Activated CD4-positive, alpha-beta memory T cell treated with anti-CD3 and anti-CD28 coated beads for 36 hours (primary cell): ENCODE results near the gene DENND6B. TPM values are rescaled to one million over a fixed set of nuclear protein-coding genes. Genes with fewer than 3 reads are reported as not detected.

Source experiments
- CTCF ChIA-PET: fragments of 350-600 bp; sonication (Branson Sonifier 250); formaldehyde crosslinking; loops from one replicate; lab custom pipeline; 2021; ENCODE audit warnings: antibody characterized with exemption, inconsistent platforms; lab: Charles Lee
- POLR2A ChIA-PET: fragments of 350-600 bp; sonication (Branson Sonifier 250); formaldehyde crosslinking; loops from one replicate; lab custom pipeline; 2021; ENCODE audit warnings: antibody characterized with exemption; lab: Charles Lee
- DNase-seq: peaks from one replicate; pipeline ENCODE4 v3.0.0-alpha.2; 2020
- H3K27ac Mint-ChIP-seq: one replicate; pipeline ENCODE4 v1.8.0; 2021; ENCODE audit warnings: mixed read lengths
- H3K27me3 Mint-ChIP-seq: one replicate; pipeline ENCODE4 v1.8.0; 2021; ENCODE audit warnings: mixed read lengths
- H3K36me3 Mint-ChIP-seq: one replicate; pipeline ENCODE4 v1.8.0; 2021; ENCODE audit warnings: mixed read lengths
- H3K4me1 Mint-ChIP-seq: one replicate; pipeline ENCODE4 v1.8.0; 2021; ENCODE audit warnings: low read depth, mixed read lengths
- H3K4me3 Mint-ChIP-seq: one replicate; pipeline ENCODE4 v1.8.0; 2021; ENCODE audit warnings: mild to moderate bottlenecking, mixed read lengths
- H3K9me3 Mint-ChIP-seq: one replicate; pipeline ENCODE4 v1.8.0; 2021; ENCODE audit warnings: mixed read lengths
- intact Hi-C: fragments of 100-400 bp; cut with micrococcal nuclease; formaldehyde crosslinking; loops from one replicate; pipeline ENCODE4 v1.15.1; 2023
- total RNA-seq, 2 experiments: library from RNA; stranded (reverse); gene quantifications; one replicate each; pipeline ENCODE4 v1.2.3, GENCODE V29; 2021

DENND6B gene
- total RNA-seq, 2 experiments from 2014 or later, result 3.5 to 3.6 TPM

GRCh38 chr22:50286701-50287318, 40.0 kb downstream of the DENND6B start:
- Mint-ChIP-seq H3K4me3 (no peak overlapping the region), H3K27ac (no peak overlapping the region), H3K4me1 (no peaks in the 10 kb centered on the region), H3K27me3 (peaks cover 13% of the 10 kb centered on the region), H3K36me3 (no peaks in the 10 kb centered on the region), H3K9me3 (no peaks in the 10 kb centered on the region)
- DNase-seq, result no peak
- ChIA-PET POLR2A (no interaction called here), CTCF (interaction anchor here (1.7 kb wide), 1 partner anchor 11 kb away, joined by 4 read pairs; no protein-coding TSS in a partner anchor)
- intact Hi-C loops, result no loop called here

DNA sequence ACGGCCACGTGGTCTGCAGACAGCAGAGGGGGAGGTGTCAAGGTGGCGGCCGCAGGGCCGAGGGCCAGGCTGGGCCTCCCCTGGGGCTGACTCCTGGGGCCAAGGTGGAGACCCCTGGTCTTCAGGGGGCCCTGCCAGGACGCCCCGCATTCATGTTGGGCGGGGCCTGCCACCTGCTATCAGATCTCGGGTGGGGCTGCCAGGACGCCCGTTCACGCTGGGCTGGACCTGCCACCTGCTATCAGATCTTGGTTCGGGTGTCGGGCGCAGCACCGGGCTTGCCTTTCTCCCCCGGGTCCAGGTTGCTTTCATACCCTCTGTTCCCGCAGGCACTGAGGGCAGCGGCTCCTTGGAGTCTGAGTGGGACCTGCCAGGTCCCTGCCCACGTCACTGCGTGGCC, 40.5 kb downstream of the DENND6B start:
- ChIA-PET CTCF (no interaction called here), POLR2A (no interaction called here)
- intact Hi-C loops, result no loop called here

GRCh38 chr22:50285568-50286229, 41.1 kb downstream of the DENND6B start:
- intact Hi-C loops, result no loop called here
- ChIA-PET POLR2A (interaction anchor here (0.6 kb wide), 1 partner anchor 71 kb away, joined by 4 read pairs; no protein-coding TSS in a partner anchor), CTCF (no interaction called here)
- Mint-ChIP-seq H3K9me3 (no peaks in the 10 kb centered on the region), H3K27ac (no peak overlapping the region), H3K36me3 (no peaks in the 10 kb centered on the region), H3K4me1 (no peaks in the 10 kb centered on the region), H3K4me3 (no peak overlapping the region), H3K27me3 (peaks cover 5% of the 10 kb centered on the region)
- DNase-seq, result no peak

More for the DNA sequence above, 40.5 kb downstream of the DENND6B start:
- no peak for DNase-seq
- H3K27me3 Mint-ChIP-seq, result peaks cover 9% of the 10 kb centered on the region
- no peaks in the 10 kb centered on the region for H3K4me1 Mint-ChIP-seq
- H3K36me3 Mint-ChIP-seq, result no peaks in the 10 kb centered on the region
- H3K4me3 Mint-ChIP-seq, result no peak overlapping the region
- H3K27ac Mint-ChIP-seq, result no peak overlapping the region
- no peaks in the 10 kb centered on the region for H3K9me3 Mint-ChIP-seq

- ChIA-PET CTCF (no interaction called here), POLR2A (no interaction called here)
- Mint-ChIP-seq H3K4me3 (no peak overlapping the region), H3K9me3 (no peaks in the 10 kb centered on the region), H3K27ac (no peak overlapping the region), H3K4me1 (no peaks in the 10 kb centered on the region), H3K36me3 (no peaks in the 10 kb centered on the region), H3K27me3 (peaks cover 3% of the 10 kb centered on the region)
- intact Hi-C loops, result no loop called here
- DNase-seq, result no peak
Measured at GRCh38 chr22:50284479-50284878, 42.3 kb downstream of the DENND6B start.

DNA sequence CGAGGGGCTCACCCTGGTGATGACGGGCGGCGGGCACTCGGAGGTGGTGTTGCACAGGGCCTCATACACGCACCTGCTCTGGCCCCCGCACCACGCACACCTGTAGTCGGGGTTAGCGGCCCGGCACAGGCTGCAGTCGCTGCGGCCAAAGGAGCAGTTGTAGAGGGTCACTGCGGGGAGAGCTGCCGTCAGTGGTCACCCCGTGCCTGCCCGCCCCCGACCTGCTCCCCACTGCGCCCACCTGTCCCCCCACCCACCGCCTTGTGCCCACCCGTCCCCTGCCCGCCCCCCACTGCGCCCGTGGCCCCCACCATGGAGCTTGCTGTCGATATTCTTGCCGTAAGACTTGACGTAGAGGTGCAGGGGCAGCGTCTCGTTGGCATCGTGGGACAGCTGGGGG, 43.0 kb downstream of the DENND6B start:
- no peaks in the 10 kb centered on the region for H3K36me3 Mint-ChIP-seq
- no peak overlapping the region for H3K27ac Mint-ChIP-seq
- no peaks in the 10 kb centered on the region for H3K4me1 Mint-ChIP-seq
- CTCF ChIA-PET, result no interaction called here
- intact Hi-C loops, result no loop called here
- H3K9me3 Mint-ChIP-seq, result no peaks in the 10 kb centered on the region
- peaks cover 3% of the 10 kb centered on the region for H3K27me3 Mint-ChIP-seq
- H3K4me3 Mint-ChIP-seq, result no peak overlapping the region
- POLR2A ChIA-PET, result no interaction called here
- no peak for DNase-seq

- intact Hi-C loops, result no loop called here
- no peak overlapping the region for H3K4me3 Mint-ChIP-seq
- CTCF ChIA-PET, result no interaction called here
Measured at GRCh38 chr22:50282361-50283155, 44.3 kb downstream of the DENND6B start.

DNA sequence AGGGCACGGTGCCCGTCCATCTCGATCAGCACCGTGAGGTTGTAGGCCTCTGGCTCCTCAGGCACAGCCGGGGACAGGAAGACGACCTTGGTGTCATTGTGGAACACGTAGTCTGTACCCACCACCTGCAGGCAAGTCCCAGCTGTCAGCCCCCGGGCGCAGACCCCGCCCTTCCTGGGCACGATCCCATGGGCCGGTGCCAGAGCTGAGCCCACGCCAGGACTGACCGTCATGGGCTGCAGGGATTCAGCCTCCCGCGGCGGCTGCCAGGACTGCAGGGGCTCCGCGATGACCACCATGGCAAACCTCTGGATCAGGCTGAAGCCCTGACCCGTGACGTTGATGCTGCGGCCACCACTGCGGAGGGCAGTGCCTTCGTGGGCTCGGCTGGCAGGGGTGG, 44.9 kb downstream of the DENND6B start:
- no peak overlapping the region for H3K4me3 Mint-ChIP-seq
- DNase-seq, result no peak
- H3K27ac Mint-ChIP-seq, result no peak overlapping the region
- peaks cover 3% of the 10 kb centered on the region for H3K27me3 Mint-ChIP-seq
- H3K9me3 Mint-ChIP-seq, result no peaks in the 10 kb centered on the region
- intact Hi-C loops, result no loop called here
- no peaks in the 10 kb centered on the region for H3K4me1 Mint-ChIP-seq
- no peaks in the 10 kb centered on the region for H3K36me3 Mint-ChIP-seq
- CTCF ChIA-PET, result no interaction called here
- POLR2A ChIA-PET, result no interaction called here

More at GRCh38 chr22:50282361-50283155, 44.3 kb downstream of the DENND6B start:
- peaks cover 3% of the 10 kb centered on the region for H3K27me3 Mint-ChIP-seq
- no peak for DNase-seq
- no peaks in the 10 kb centered on the region for H3K36me3 Mint-ChIP-seq
- H3K9me3 Mint-ChIP-seq, result no peaks in the 10 kb centered on the region
- POLR2A ChIA-PET, result no interaction called here
- H3K4me1 Mint-ChIP-seq, result no peaks in the 10 kb centered on the region
- H3K27ac Mint-ChIP-seq, result no peak overlapping the region

GRCh38 chr22:50281384-50281760, 45.4 kb downstream of the DENND6B start:
- Mint-ChIP-seq H3K4me3 (no peak overlapping the region), H3K9me3 (no peaks in the 10 kb centered on the region), H3K27ac (no peak overlapping the region), H3K4me1 (no peaks in the 10 kb centered on the region), H3K27me3 (peaks cover 3% of the 10 kb centered on the region), H3K36me3 (no peaks in the 10 kb centered on the region)
- intact Hi-C loops, result no loop called here
- ChIA-PET CTCF (no interaction called here), POLR2A (no interaction called here)
- DNase-seq, result no peak

GRCh38 chr22:50280708-50281383, 46.0 kb downstream of the DENND6B start:
- no peaks in the 10 kb centered on the region for H3K36me3 Mint-ChIP-seq
- no peaks in the 10 kb centered on the region for H3K4me1 Mint-ChIP-seq
- no peak overlapping the region for H3K27ac Mint-ChIP-seq
- ChIA-PET CTCF (no interaction called here), POLR2A (no interaction called here)
- no peaks in the 10 kb centered on the region for H3K9me3 Mint-ChIP-seq
- H3K27me3 Mint-ChIP-seq, result peaks cover under 1% of the 10 kb centered on the region
- H3K4me3 Mint-ChIP-seq, result no peak overlapping the region
- intact Hi-C loops, result no loop called here
- DNase-seq, result no peak

DNA sequence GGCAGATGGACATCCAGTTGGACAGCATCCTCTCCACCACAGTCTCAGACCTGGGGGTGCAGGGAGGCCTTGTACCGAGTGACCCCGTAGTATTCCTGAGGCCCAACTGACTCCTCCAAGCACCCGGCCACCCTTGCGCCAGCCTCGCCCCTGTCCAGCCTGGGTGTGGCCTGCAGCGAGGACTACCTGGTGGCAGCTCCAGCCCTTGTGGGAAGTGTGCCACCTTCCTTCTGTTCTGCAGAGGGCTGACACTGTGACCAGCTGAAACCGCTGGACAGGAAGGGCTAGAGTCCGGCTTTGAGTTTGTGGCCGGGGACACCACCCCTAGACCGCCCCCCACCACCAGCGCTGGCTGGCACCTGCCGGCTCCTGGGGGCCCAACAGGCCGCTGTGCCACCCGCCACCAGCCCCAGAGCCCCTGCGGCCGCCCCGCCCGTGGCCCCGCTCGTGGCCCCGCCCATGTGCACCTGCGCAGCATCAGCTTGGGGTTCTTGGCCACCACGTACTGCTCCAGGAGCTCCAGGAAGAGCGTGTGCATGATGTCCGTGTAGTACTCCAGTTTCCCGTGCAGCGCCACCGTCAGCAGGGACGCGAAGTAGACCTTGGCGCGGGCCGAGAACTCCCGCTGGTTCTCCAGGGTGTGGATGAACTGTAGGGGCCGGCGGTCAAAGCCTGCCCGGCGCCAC, 46.6 kb downstream of the DENND6B start:
- CTCF ChIA-PET, result interaction anchor here (0.6 kb wide), 1 partner anchor 48 kb away, joined by 3 read pairs; no protein-coding TSS in a partner anchor
- no peak overlapping the region for H3K27ac Mint-ChIP-seq
- POLR2A ChIA-PET, result no interaction called here
- H3K27me3 Mint-ChIP-seq, result no peaks in the 10 kb centered on the region
- no peaks in the 10 kb centered on the region for H3K36me3 Mint-ChIP-seq
- no peak overlapping the region for H3K4me3 Mint-ChIP-seq
- no peaks in the 10 kb centered on the region for H3K9me3 Mint-ChIP-seq
- intact Hi-C loops, result no loop called here
- no peak for DNase-seq
- no peaks in the 10 kb centered on the region for H3K4me1 Mint-ChIP-seq

DNA sequence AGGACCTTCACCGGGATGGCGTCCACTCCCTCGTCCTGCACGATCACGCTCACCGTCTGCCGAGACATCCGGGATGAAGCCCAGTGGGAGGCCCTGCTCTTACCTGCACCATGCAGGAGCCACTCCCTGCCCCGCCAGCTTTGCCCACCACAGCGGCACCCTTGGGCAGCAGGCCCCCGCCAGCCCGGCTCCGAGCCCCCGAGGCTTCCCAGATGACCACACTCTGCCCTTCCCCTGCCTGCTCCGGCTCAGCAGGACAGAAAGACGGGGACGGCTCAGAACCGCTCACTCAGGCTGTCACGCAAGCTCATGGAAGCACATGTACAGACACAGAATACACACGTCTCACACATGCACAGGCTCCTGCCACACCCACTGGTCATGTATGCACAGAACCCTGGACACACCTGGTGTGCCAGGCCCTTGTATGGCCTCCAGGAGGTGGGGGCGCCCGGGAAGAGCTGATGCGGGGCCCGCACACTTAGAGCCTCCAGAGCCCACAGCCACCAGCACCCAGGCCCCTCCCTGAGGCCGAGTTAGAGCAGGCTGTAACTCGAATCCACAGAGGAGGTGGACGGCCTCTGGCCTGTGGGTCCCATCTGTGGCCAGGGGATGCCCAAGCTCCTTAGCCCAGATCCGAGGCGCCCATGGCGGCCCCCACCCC, 47.7 kb downstream of the DENND6B start:
- ChIA-PET POLR2A (no interaction called here), CTCF (no interaction called here)
- no peaks in the 10 kb centered on the region for H3K9me3 Mint-ChIP-seq
- H3K36me3 Mint-ChIP-seq, result no peaks in the 10 kb centered on the region
- intact Hi-C loops, result loop anchor here (1.0 kb wide), 1 partner anchor 29 kb away; no protein-coding TSS in a partner anchor
- no peak overlapping the region for H3K4me3 Mint-ChIP-seq
- no peak for DNase-seq
- H3K27me3 Mint-ChIP-seq, result no peaks in the 10 kb centered on the region
- H3K4me1 Mint-ChIP-seq, result no peaks in the 10 kb centered on the region
- no peak overlapping the region for H3K27ac Mint-ChIP-seq
